Activated CD8-positive, alpha-beta memory T cell treated with anti-CD3 and anti-CD28 coated beads, Interleukin-2, amount 10 ng/mL, durations not matched to agents 7 days and 5 days (primary cell): ENCODE measurements around the gene C2CD4C. TPM values are rescaled to one million over a fixed set of nuclear protein-coding genes. Genes with fewer than 3 reads are reported as not detected.
"Not testable (repeated sequence)": the region's sequence is repeated elsewhere in the genome, so short reads cannot be mapped to it uniquely, and the experiment has no call there.

Experiments used
- ATAC-seq: fragments of 150-1000 bp; cut with Tn5 transposase; one replicate; pipeline ENCODE4 v1.10.0; 2021; ENCODE audit warnings: moderate library complexity
- CTCF ChIA-PET: fragments of 350-600 bp; sonication (Branson Sonifier 250); formaldehyde crosslinking; loops from one replicate; lab custom pipeline; 2021; ENCODE audit warnings: antibody characterized with exemption; lab: Charles Lee
- DNase-seq: peaks from one replicate; pipeline ENCODE4 v3.0.0-alpha.2; 2020
- H3K27ac Mint-ChIP-seq: one replicate; pipeline ENCODE4 v1.8.0; 2021; ENCODE audit warnings: mild to moderate bottlenecking, mixed read lengths
- H3K27me3 Mint-ChIP-seq: one replicate; pipeline ENCODE4 v1.8.0; 2021; ENCODE audit warnings: mixed read lengths
- H3K36me3 Mint-ChIP-seq: one replicate; pipeline ENCODE4 v1.8.0; 2021; ENCODE audit warnings: mild to moderate bottlenecking, mixed read lengths
- H3K4me1 Mint-ChIP-seq: one replicate; pipeline ENCODE4 v1.8.0; 2021; ENCODE audit warnings: mixed read lengths
- H3K4me3 Mint-ChIP-seq: one replicate; pipeline ENCODE4 v1.8.0; 2021; ENCODE audit warnings: mild to moderate bottlenecking, moderate library complexity, mixed read lengths
- H3K9me3 Mint-ChIP-seq: one replicate; pipeline ENCODE4 v1.8.0; 2022; ENCODE audit warnings: low read depth, mixed read lengths
- total RNA-seq, 2 experiments: library from RNA; stranded (reverse); gene quantifications; one replicate each; pipeline ENCODE4 v1.2.3, GENCODE V29; 2021

Gene C2CD4C
- total RNA-seq, 2 experiments from 2014 or later = not detected

DNA sequence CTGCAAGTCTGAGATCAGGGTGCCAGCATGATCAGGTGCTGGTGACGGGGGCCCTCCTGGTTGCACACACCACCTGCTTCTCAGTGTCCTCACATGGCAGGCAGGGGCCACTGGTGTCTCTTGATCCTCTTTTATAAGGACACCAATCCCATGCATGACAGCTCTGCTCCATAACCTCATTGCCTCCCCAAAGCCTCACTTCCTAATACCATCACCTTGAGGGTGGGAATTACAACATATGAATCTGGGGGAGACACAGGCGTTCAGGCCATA is 49.4 kb downstream of the C2CD4C start:
- no peak for DNase-seq
- H3K4me1 Mint-ChIP-seq = no peaks in the 10 kb centered on the region

DNA sequence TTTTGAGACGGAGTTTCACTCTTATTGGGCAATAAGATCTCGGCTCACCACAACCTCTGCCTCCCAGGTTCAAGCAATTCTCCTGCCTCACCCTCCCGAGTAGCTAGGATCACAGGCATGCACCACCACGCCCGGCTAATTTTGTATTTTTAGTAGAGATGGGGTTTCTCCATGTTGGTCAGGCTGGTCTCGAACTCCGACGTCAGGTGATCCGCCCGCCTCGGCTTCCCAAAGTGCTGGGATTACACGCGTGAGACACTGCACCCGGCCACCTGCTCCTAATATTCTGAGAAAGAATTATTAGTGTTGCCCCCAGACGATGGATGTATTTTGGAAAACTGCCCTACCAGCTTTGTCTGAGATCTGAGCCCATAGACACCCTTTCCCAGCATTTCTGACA is 53.4 kb downstream of the C2CD4C start:
- H3K4me1 Mint-ChIP-seq, DNase-seq, H3K36me3 Mint-ChIP-seq, H3K4me3 Mint-ChIP-seq, ATAC-seq, CTCF ChIA-PET, H3K27ac Mint-ChIP-seq, H3K27me3 Mint-ChIP-seq: not testable (repeated sequence)
- peaks cover 16% of the 10 kb centered on the region for H3K9me3 Mint-ChIP-seq

More for the DNA sequence above, 49.4 kb downstream of the C2CD4C start:
- H3K36me3 Mint-ChIP-seq = no peaks in the 10 kb centered on the region
- no peak for ATAC-seq
- H3K27ac Mint-ChIP-seq = no peak overlapping the region
- H3K9me3 Mint-ChIP-seq = peaks cover 7% of the 10 kb centered on the region
- no peak overlapping the region for H3K4me3 Mint-ChIP-seq
- CTCF ChIA-PET = no interaction called here
- no peaks in the 10 kb centered on the region for H3K27me3 Mint-ChIP-seq

Other genes starting within 250 kb of the C2CD4C start
- not detected for gene PLPP2, start 117.7 kb downstream of the C2CD4C start, total RNA-seq
- gene MIER2, start 64.4 kb downstream of the C2CD4C start, total RNA-seq = 10 to 100 TPM; 21.6 to 23.8 TPM
- not detected for gene SHC2, start 51.9 kb upstream of the C2CD4C start, total RNA-seq
- under 1 TPM; 0.16 to 0.44 TPM for gene MADCAM1, start 87.3 kb upstream of the C2CD4C start, total RNA-seq
- 10 to 100 TPM; 19.4 to 21.6 TPM for gene TPGS1, start 98.3 kb upstream of the C2CD4C start, total RNA-seq
- gene CDC34, start 122.6 kb upstream of the C2CD4C start, total RNA-seq = 10 to 100 TPM; 58.3 to 58.9 TPM
- 10 to 100 TPM; 46.9 to 76.3 TPM for gene GZMM, start 134.9 kb upstream of the C2CD4C start, total RNA-seq
- 100 to 1,000 TPM; 206 to 225 TPM for gene BSG, start 163.4 kb upstream of the C2CD4C start, total RNA-seq
- under 1 TPM; 0.67 to 0.75 TPM for gene HCN2, start 180.7 kb upstream of the C2CD4C start, total RNA-seq
- 10 to 100 TPM; 65.0 to 68.1 TPM for gene POLRMT, start 224.4 kb upstream of the C2CD4C start, total RNA-seq
- not detected for gene FGF22, start 230.7 kb upstream of the C2CD4C start, total RNA-seq